IPS-15b (cell line): Measurements from ENCODE around the gene RANBP10.

ENCODE experiments used
- H3K27me3 ChIP-seq: one replicate; pipeline ENCODE4 v1.6.1; 2013; ENCODE audit warnings: low read length; ENCODE audit not compliant: control insufficient read depth, insufficient read depth
- H3K36me3 ChIP-seq: one replicate; pipeline ENCODE4 v1.6.1; 2013; ENCODE audit warnings: low read length; ENCODE audit not compliant: control insufficient read depth, insufficient read depth
- H3K4me1 ChIP-seq: one replicate; pipeline ENCODE4 v1.6.1; 2013; ENCODE audit warnings: mild to moderate bottlenecking, low read length; ENCODE audit not compliant: control insufficient read depth, insufficient read depth
- H3K4me3 ChIP-seq: one replicate; pipeline ENCODE4 v1.5.1; 2013; ENCODE audit warnings: low read depth, low read length
- H3K9ac ChIP-seq: one replicate; pipeline ENCODE4 v1.6.1; 2013; ENCODE audit warnings: low read depth, mild to moderate bottlenecking, low read length
- H3K9me3 ChIP-seq: one replicate; pipeline ENCODE4 v1.6.1; 2013; ENCODE audit warnings: mild to moderate bottlenecking, low read length; ENCODE audit not compliant: control insufficient read depth, insufficient read depth

RANBP10 gene

GRCh38 chr16:67773099-67773498 lies 33.3 kb downstream of the RANBP10 start:
- Histone ChIP-seq H3K9me3 (no peaks in the 10 kb centered on the region), H3K4me1 (no peaks in the 10 kb centered on the region), H3K4me3 (no peak overlapping the region), H3K36me3 (peaks cover 2% of the 10 kb centered on the region), H3K27me3 (no peaks in the 10 kb centered on the region), H3K9ac (no peak overlapping the region)

- Histone ChIP-seq H3K4me1 (no peaks in the 10 kb centered on the region), H3K9ac (no peak overlapping the region), H3K4me3 (no peak overlapping the region), H3K36me3 (peaks cover 2% of the 10 kb centered on the region), H3K9me3 (no peaks in the 10 kb centered on the region), H3K27me3 (no peaks in the 10 kb centered on the region)
These were observed 35.9 kb downstream of the RANBP10 start for GRCh38 chr16:67770346-67770991.

- no peaks in the 10 kb centered on the region for H3K4me1 ChIP-seq
- no peaks in the 10 kb centered on the region for H3K9me3 ChIP-seq
- H3K9ac ChIP-seq: no peak overlapping the region
- H3K4me3 ChIP-seq: no peak overlapping the region
- no peaks in the 10 kb centered on the region for H3K27me3 ChIP-seq
- H3K36me3 ChIP-seq: peaks cover 2% of the 10 kb centered on the region
These were observed 38.4 kb downstream of the RANBP10 start for GRCh38 chr16:67767953-67768352.

GRCh38 chr16:67766291-67766690 lies 40.1 kb downstream of the RANBP10 start:
- Histone ChIP-seq H3K36me3 (peaks cover 2% of the 10 kb centered on the region), H3K9me3 (no peaks in the 10 kb centered on the region)

GRCh38 chr16:67764158-67764667 lies 42.1 kb downstream of the RANBP10 start:
- H3K4me3 ChIP-seq: no peak overlapping the region
- H3K9ac ChIP-seq: no peak overlapping the region
- H3K36me3 ChIP-seq: peaks cover 6% of the 10 kb centered on the region
- H3K27me3 ChIP-seq: no peaks in the 10 kb centered on the region
- H3K4me1 ChIP-seq: no peaks in the 10 kb centered on the region
- no peaks in the 10 kb centered on the region for H3K9me3 ChIP-seq

More at GRCh38 chr16:67766291-67766690, 40.1 kb downstream of the RANBP10 start:
- Histone ChIP-seq H3K4me1 (no peaks in the 10 kb centered on the region), H3K27me3 (no peaks in the 10 kb centered on the region), H3K4me3 (no peak overlapping the region), H3K9ac (no peak overlapping the region)

- Histone ChIP-seq H3K4me1 (no peaks in the 10 kb centered on the region), H3K9me3 (no peaks in the 10 kb centered on the region), H3K36me3 (peaks cover 3% of the 10 kb centered on the region), H3K27me3 (no peaks in the 10 kb centered on the region), H3K9ac (no peak overlapping the region), H3K4me3 (no peak overlapping the region)
These were observed 43.3 kb downstream of the RANBP10 start for GRCh38 chr16:67763066-67763465.

- Histone ChIP-seq H3K36me3 (peaks cover 3% of the 10 kb centered on the region), H3K4me1 (no peaks in the 10 kb centered on the region), H3K9ac (no peak overlapping the region), H3K4me3 (no peak overlapping the region), H3K9me3 (no peaks in the 10 kb centered on the region), H3K27me3 (no peaks in the 10 kb centered on the region)
These were observed 44.0 kb downstream of the RANBP10 start for GRCh38 chr16:67762385-67762784.

GRCh38 chr16:67761924-67762323 lies 44.4 kb downstream of the RANBP10 start:
- Histone ChIP-seq H3K27me3 (no peaks in the 10 kb centered on the region), H3K9me3 (no peaks in the 10 kb centered on the region), H3K36me3 (peaks cover 3% of the 10 kb centered on the region), H3K4me1 (no peaks in the 10 kb centered on the region), H3K4me3 (no peak overlapping the region), H3K9ac (no peak overlapping the region)

GRCh38 chr16:67760956-67761230 lies 45.5 kb downstream of the RANBP10 start:
- Histone ChIP-seq H3K27me3 (no peaks in the 10 kb centered on the region), H3K4me3 (no peak overlapping the region), H3K36me3 (peaks cover 3% of the 10 kb centered on the region), H3K9me3 (no peaks in the 10 kb centered on the region), H3K9ac (no peak overlapping the region), H3K4me1 (no peaks in the 10 kb centered on the region)

GRCh38 chr16:67760206-67760955 lies 46.0 kb downstream of the RANBP10 start:
- Histone ChIP-seq H3K36me3 (peaks cover 3% of the 10 kb centered on the region), H3K27me3 (no peaks in the 10 kb centered on the region), H3K4me3 (no peak overlapping the region), H3K9ac (no peak overlapping the region), H3K4me1 (no peaks in the 10 kb centered on the region), H3K9me3 (no peaks in the 10 kb centered on the region)

GRCh38 chr16:67758966-67759365 lies 47.4 kb downstream of the RANBP10 start:
- Histone ChIP-seq H3K4me1 (no peaks in the 10 kb centered on the region), H3K9ac (no peak overlapping the region), H3K27me3 (no peaks in the 10 kb centered on the region), H3K9me3 (no peaks in the 10 kb centered on the region), H3K4me3 (no peak overlapping the region), H3K36me3 (peaks cover 3% of the 10 kb centered on the region)

GRCh38 chr16:67758006-67758405 lies 48.4 kb downstream of the RANBP10 start:
- no peaks in the 10 kb centered on the region for H3K4me1 ChIP-seq
- H3K9me3 ChIP-seq: no peaks in the 10 kb centered on the region
- H3K9ac ChIP-seq: no peak overlapping the region
- H3K36me3 ChIP-seq: peaks cover 3% of the 10 kb centered on the region
- no peaks in the 10 kb centered on the region for H3K27me3 ChIP-seq
- H3K4me3 ChIP-seq: no peak overlapping the region
